GM19328 (cell line): ENCODE results near the gene FANCG.

Source experiments
- ATAC-seq: cut with Tn5 transposase; IDR thresholded peaks from one replicate; pipeline ENCODE4 v1.9.1; 2021; ENCODE audit warnings: mild to moderate bottlenecking, moderate library complexity; ENCODE audit not compliant: unreplicated experiment

Gene FANCG

GRCh38 chr9:35079426-35080341 lies at the start of gene FANCG:
Gene FANCG (minus strand): TSS chr9:35079942. CDS start chr9:35079524, 418 bp downstream.
- peak; percentile 87 for ATAC-seq

GRCh38 chr9:35116898-35117551 lies 37.3 kb upstream of the FANCG start:
- no peak for ATAC-seq

GRCh38 chr9:35116539-35116897 lies 36.8 kb upstream of the FANCG start:
- ATAC-seq = no peak

- peak; percentile 44 for ATAC-seq
Measured at GRCh38 chr9:35115680-35116538, 36.2 kb upstream of the FANCG start, which contains the start of gene ATOSB. Gene ATOSB (minus strand): TSS chr9:35115862. CDS start chr9:35108274, 7,588 bp downstream.

- ATAC-seq = no peak
Measured at GRCh38 chr9:35114840-35115628, 35.3 kb upstream of the FANCG start.

GRCh38 chr9:35114113-35114839 lies 34.5 kb upstream of the FANCG start:
- ATAC-seq = no peak

GRCh38 chr9:35112257-35113020 lies 32.7 kb upstream of the FANCG start:
- ATAC-seq = no peak

- ATAC-seq = peak; percentile 77
Measured at GRCh38 chr9:35111001-35111933, 31.5 kb upstream of the FANCG start.

- ATAC-seq = no peak
Measured at GRCh38 chr9:35110327-35110761, 30.6 kb upstream of the FANCG start.

GRCh38 chr9:35108946-35109575 lies 29.3 kb upstream of the FANCG start:
- ATAC-seq = no peak

- ATAC-seq = no peak
Measured at GRCh38 chr9:35108461-35108860, 28.7 kb upstream of the FANCG start.

GRCh38 chr9:35107297-35108290 lies 27.9 kb upstream of the FANCG start:
- ATAC-seq = no peak

GRCh38 chr9:35106343-35106730 lies 26.6 kb upstream of the FANCG start:
- ATAC-seq = no peak

- no peak for ATAC-seq
Measured at GRCh38 chr9:35105571-35106342, 26.0 kb upstream of the FANCG start.

GRCh38 chr9:35105126-35105525 lies 25.4 kb upstream of the FANCG start:
- no peak for ATAC-seq
